WI38 (cell line): ENCODE data around the gene DAPK3.
"Not testable (repeated sequence)": the region's sequence is repeated elsewhere in the genome, so short reads cannot be mapped to it uniquely, and the experiment has no call there.

Experiments used
- H3K4me3 ChIP-seq: 2 replicates; pipeline ENCODE4 v1.5.1; 2011; ENCODE audit warnings: low read depth, mild to moderate bottlenecking, control low read depth, low read length
- CTCF ChIP-seq: IDR thresholded peaks from 2 replicates; pipeline ENCODE4 v1.5.1; 2012; ENCODE audit warnings: low read depth, mild to moderate bottlenecking, control low read depth, low read length

DAPK3 gene

DNA sequence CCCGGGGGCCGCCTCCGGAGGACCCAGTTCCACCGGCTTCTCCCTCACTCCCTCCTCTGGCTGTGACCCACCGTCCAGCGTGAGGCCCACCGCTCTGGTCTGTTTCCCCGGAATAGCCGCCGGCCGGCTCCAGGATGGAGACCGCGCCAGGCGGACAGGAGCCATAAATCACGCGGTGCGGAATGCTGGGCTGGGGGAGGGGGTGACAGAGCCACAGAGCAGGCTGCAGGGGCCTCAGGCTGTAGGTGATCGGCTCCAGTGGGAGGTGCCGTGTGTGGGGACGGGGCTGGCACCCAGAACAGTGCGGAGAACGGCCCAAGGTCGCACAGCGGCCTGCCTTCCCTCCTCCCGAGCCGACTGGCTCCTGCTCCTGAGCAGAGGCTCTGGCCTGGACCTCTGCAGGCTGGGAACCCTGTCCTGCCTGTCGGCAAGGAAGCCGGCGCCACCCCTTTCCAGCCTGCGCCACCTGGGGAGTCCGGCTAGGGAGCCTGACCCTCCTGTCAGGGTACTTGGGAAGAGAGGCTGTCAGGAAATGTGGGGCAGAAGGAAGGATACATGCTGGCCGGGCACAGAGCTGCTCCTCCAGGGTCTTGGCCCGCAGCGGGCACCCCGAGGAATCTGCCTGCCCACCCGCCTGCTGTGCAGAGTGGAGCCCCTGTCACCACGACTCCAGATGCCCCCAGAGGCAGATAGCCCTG, 45.0 kb upstream of the DAPK3 start:
- H3K4me3 ChIP-seq, result no peak overlapping the region

DNA sequence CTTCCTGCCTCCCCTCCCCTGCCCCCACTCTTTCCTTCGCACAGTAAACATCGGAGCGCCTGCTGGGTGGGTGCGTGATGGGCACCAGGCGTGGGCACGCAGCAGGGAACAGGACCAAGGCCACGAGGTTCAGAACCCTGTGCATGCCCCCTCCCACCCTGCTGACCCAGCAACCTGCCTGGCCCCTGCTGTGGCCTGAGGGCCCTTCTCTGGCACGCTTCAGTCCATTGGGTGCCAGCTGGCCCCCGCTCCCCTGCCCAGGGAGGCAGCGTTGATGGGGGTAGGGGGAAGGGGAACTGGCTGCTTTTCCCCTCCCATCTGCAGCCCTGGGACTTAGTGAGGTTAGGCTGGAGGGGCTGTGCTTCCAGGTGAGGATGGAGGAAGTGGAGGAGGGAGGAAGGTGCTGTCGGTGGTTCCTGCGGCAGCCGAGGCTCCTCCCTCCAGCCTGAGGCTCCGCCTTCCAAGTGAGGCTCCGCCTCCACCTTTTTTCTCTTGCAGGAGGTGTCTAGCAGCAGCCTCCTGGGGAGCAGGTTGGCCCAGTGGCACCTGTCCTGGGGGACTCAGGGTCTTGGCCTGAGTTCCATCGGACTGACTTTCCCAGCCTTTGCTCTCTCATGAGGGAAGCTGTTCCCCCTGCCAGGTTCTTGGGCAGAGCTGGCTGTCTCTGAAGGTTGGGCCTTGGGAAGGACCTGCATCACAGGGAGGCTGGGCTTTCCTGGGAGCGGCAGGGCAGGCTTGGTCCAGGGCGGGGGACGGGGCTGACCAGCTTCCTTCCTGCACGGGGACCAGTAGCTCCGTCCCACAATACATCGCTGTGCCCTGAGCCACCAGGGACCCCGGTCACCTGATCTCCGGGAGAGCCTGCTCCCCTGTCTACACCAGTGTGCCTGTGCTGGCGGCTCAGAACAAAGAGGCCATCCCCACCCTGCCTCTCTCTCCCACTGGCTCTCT, 43.9 kb upstream of the DAPK3 start:
- H3K4me3 ChIP-seq, result no peak overlapping the region
- TF ChIP-seq CTCF, result no peak

More for the DNA sequence above, 45.0 kb upstream of the DAPK3 start:
- TF ChIP-seq CTCF, result no peak

DNA sequence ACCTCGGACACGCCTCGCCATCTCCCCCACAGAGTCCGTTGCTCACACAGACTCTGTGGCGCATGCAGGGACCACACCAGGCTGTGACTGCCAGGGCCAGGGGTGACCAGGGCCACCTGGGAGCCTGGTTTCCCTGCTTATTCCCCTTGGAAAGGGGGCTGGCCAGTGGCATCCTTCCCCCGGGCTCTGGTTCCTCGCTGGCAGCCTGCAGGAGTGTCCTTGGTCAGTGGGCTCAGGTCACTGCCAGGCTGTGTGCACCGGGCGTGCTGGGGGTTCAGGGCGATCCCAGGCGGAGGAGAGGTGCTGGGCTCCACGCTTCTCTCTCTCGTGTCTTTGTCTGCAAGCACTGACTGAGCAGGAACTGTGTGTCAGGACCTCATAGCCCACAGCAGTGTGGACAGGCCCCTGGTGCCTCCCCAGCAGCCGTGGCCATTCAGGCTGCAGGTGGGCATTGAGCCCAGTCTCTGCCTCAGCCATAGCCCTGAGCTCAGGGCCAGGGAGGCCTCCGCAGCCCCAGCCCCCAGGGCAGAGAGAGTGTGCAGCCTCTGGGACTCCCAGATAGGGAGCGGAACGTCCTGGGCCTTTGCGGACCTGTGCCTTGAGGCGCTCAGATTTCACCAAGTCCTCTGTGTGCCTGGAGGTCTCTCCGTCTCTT, 43.1 kb upstream of the DAPK3 start:
- no peak for TF ChIP-seq CTCF
- no peak overlapping the region for H3K4me3 ChIP-seq

DNA sequence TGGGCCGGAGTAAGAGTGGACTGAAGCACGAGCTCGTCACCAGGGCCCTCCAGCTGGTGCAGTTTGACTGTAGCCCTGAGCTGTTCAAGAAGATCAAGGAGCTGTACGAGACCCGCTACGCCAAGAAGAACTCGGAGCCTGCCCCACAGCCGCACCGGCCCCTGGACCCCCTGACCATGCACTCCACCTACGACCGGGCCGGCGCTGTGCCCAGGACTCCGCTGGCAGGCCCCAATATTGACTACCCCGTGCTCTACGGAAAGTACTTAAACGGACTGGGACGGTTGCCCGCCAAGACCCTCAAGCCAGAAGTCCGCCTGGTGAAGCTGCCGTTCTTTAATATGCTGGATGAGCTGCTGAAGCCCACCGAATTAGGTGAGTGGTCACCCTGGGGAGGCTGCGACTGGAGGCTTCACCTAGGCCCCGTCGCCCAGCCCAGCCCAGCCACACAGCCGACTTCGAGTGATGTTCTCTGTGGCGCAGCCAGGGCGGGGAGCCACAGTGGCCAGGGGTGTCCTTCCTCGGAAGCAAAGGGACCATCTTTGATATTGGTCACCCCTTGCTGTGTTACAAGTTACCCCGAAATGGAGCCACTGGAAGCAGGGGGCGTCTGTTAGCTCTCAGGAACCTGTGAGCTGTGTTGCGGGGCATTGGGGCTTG, 42.2 kb upstream of the DAPK3 start:
- TF ChIP-seq CTCF, result no peak

GRCh38 chr19:4012092-4012974, 41.4 kb upstream of the DAPK3 start:
- TF ChIP-seq CTCF, result no peak
- no peak overlapping the region for H3K4me3 ChIP-seq

More for the DNA sequence above, 42.2 kb upstream of the DAPK3 start:
- H3K4me3 ChIP-seq, result no peak overlapping the region

DNA sequence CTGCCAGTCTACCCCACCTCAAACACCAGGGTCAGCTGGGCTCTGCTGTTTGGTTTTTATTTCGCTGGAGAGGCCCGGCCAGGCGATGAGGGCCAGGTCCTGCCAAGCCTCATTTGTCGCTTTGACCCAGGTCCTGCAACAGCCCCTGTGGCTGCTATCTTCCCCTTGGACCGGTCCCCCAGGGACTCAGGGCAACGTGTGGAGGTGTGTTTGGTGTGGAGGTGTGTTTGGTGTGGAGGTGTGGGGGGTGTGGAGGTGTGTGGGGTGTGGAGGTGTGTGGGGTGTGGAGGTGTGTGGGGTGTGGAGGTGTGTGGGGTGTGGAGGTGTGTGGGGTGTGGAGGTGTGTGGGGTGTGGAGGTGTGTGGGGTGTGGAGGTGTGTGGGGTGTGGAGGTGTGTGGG, 40.5 kb upstream of the DAPK3 start:
- H3K4me3 ChIP-seq, result not testable (repeated sequence)

DNA sequence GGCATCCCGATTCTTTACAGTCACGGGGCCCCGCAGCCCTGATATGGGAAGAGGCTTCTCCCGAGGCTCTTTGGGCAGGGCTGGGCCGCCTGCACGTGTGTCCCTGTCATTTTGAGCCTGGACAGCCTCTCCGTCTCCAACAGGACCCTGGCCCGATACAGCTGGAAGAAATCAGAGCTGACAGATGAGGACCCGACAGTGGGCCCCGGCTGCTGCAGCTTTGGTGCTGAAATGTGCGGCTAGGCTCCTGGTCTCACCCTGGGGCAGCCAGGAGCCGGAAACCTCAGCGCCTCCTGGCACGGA, 39.9 kb upstream of the DAPK3 start:
- TF ChIP-seq CTCF, result no peak
- no peak overlapping the region for H3K4me3 ChIP-seq
